Central memory CD8-positive, alpha-beta T cell (primary cell): ENCODE measurements around the gene FRMD3.

ENCODE experiments used
- ATAC-seq: fragments of 150-1000 bp; cut with Tn5 transposase; replicated peaks from 2 replicates; pipeline ENCODE4 v1.10.0; 2022; ENCODE audit warnings: mild to moderate bottlenecking, moderate FRiP score, moderate number of reproducible peaks; ENCODE audit not compliant: poor library complexity, severe bottlenecking; ENCODE audit errors: extremely low read depth
- DNase-seq, 2 donors: peaks; one replicate each; pipeline ENCODE4 v3.0.0; 2021; ENCODE audit warnings: low spot score in 2 of 2
- H3K27ac Mint-ChIP-seq: one replicate; pipeline ENCODE4 v1.8.0; 2022; ENCODE audit warnings: low read depth, mild to moderate bottlenecking, moderate library complexity, mixed read lengths
- H3K27me3 Mint-ChIP-seq: one replicate; pipeline ENCODE4 v1.8.0; 2022; ENCODE audit warnings: mixed read lengths
- H3K36me3 Mint-ChIP-seq: one replicate; pipeline ENCODE4 v1.8.0; 2022; ENCODE audit warnings: mild to moderate bottlenecking, moderate library complexity, mixed read lengths; ENCODE audit not compliant: insufficient read depth
- H3K4me1 Mint-ChIP-seq: one replicate; pipeline ENCODE4 v1.8.0; 2022; ENCODE audit warnings: mixed read lengths
- H3K4me3 Mint-ChIP-seq: one replicate; pipeline ENCODE4 v1.8.0; 2022; ENCODE audit warnings: mild to moderate bottlenecking, moderate library complexity, mixed read lengths
- H3K9me3 Mint-ChIP-seq: one replicate; pipeline ENCODE4 v1.8.0; 2022; ENCODE audit warnings: mixed read lengths

The FRMD3 gene

GRCh38 chr9:83266666-83267496, 271.3 kb downstream of the FRMD3 start:
- H3K4me3 Mint-ChIP-seq: no peak overlapping the region
- no peak overlapping the region for H3K27ac Mint-ChIP-seq
- ATAC-seq (no peak), DNase-seq (no peak)
- no peaks in the 10 kb centered on the region for H3K27me3 Mint-ChIP-seq
- H3K4me1 Mint-ChIP-seq: no peaks in the 10 kb centered on the region
- H3K36me3 Mint-ChIP-seq: no peaks in the 10 kb centered on the region
- H3K9me3 Mint-ChIP-seq: no peaks in the 10 kb centered on the region

- no peaks in the 10 kb centered on the region for H3K36me3 Mint-ChIP-seq
- ATAC-seq: no peak
- H3K27ac Mint-ChIP-seq: no peak overlapping the region
- no peak overlapping the region for H3K4me3 Mint-ChIP-seq
- no peaks in the 10 kb centered on the region for H3K9me3 Mint-ChIP-seq
- H3K27me3 Mint-ChIP-seq: no peaks in the 10 kb centered on the region
- H3K4me1 Mint-ChIP-seq: no peaks in the 10 kb centered on the region
- DNase-seq: no peak
Observed at GRCh38 chr9:83266331-83266665, 271.9 kb downstream of the FRMD3 start.

- H3K9me3 Mint-ChIP-seq: no peaks in the 10 kb centered on the region
- H3K36me3 Mint-ChIP-seq: no peaks in the 10 kb centered on the region
- H3K27ac Mint-ChIP-seq: no peak overlapping the region
- no peak for ATAC-seq
- no peak overlapping the region for H3K4me3 Mint-ChIP-seq
- H3K27me3 Mint-ChIP-seq: no peaks in the 10 kb centered on the region
- no peak for DNase-seq
- no peaks in the 10 kb centered on the region for H3K4me1 Mint-ChIP-seq
Observed at GRCh38 chr9:83264315-83264714, 273.9 kb downstream of the FRMD3 start.

- Mint-ChIP-seq H3K4me3 (no peak overlapping the region), H3K27ac (no peak overlapping the region), H3K4me1 (no peaks in the 10 kb centered on the region), H3K27me3 (no peaks in the 10 kb centered on the region), H3K9me3 (no peaks in the 10 kb centered on the region), H3K36me3 (no peaks in the 10 kb centered on the region)
- DNase-seq (no peak), ATAC-seq (no peak)
Observed at GRCh38 chr9:83259558-83259957, 278.6 kb downstream of the FRMD3 start.

GRCh38 chr9:83257937-83258891, 280.0 kb downstream of the FRMD3 start:
- Mint-ChIP-seq H3K27ac (no peak overlapping the region), H3K9me3 (no peaks in the 10 kb centered on the region), H3K4me1 (no peaks in the 10 kb centered on the region)

GRCh38 chr9:83247732-83248131, 290.5 kb downstream of the FRMD3 start:
- Mint-ChIP-seq H3K4me3 (no peak overlapping the region), H3K9me3 (peaks cover 17% of the 10 kb centered on the region), H3K36me3 (no peaks in the 10 kb centered on the region), H3K27me3 (no peaks in the 10 kb centered on the region), H3K4me1 (no peaks in the 10 kb centered on the region), H3K27ac (no peak overlapping the region)
- DNase-seq (no peak), ATAC-seq (no peak)

More at GRCh38 chr9:83257937-83258891, 280.0 kb downstream of the FRMD3 start:
- no peaks in the 10 kb centered on the region for H3K27me3 Mint-ChIP-seq
- no peak for DNase-seq
- H3K36me3 Mint-ChIP-seq: no peaks in the 10 kb centered on the region
- no peak overlapping the region for H3K4me3 Mint-ChIP-seq
- ATAC-seq: no peak

GRCh38 chr9:83245979-83246659, 292.1 kb downstream of the FRMD3 start:
- H3K9me3 Mint-ChIP-seq: peaks cover 1% of the 10 kb centered on the region
- DNase-seq: no peak
- H3K27me3 Mint-ChIP-seq: no peaks in the 10 kb centered on the region
- H3K4me3 Mint-ChIP-seq: no peak overlapping the region
- H3K4me1 Mint-ChIP-seq: no peaks in the 10 kb centered on the region
- no peaks in the 10 kb centered on the region for H3K36me3 Mint-ChIP-seq
- no peak for ATAC-seq
- H3K27ac Mint-ChIP-seq: no peak overlapping the region

GRCh38 chr9:83242066-83242465, 296.1 kb downstream of the FRMD3 start:
- Mint-ChIP-seq H3K36me3 (no peaks in the 10 kb centered on the region), H3K27ac (no peak overlapping the region), H3K4me3 (no peak overlapping the region), H3K4me1 (no peaks in the 10 kb centered on the region), H3K27me3 (no peaks in the 10 kb centered on the region), H3K9me3 (no peaks in the 10 kb centered on the region)
- ATAC-seq (no peak), DNase-seq (no peak)

- H3K4me1 Mint-ChIP-seq: no peaks in the 10 kb centered on the region
- no peaks in the 10 kb centered on the region for H3K9me3 Mint-ChIP-seq
- no peak overlapping the region for H3K4me3 Mint-ChIP-seq
- no peaks in the 10 kb centered on the region for H3K27me3 Mint-ChIP-seq
- H3K36me3 Mint-ChIP-seq: no peaks in the 10 kb centered on the region
- DNase-seq (no peak), ATAC-seq (no peak)
- H3K27ac Mint-ChIP-seq: no peak overlapping the region
Observed at GRCh38 chr9:83240671-83241070, 297.5 kb downstream of the FRMD3 start.

GRCh38 chr9:83239747-83240146, 298.5 kb downstream of the FRMD3 start:
- H3K36me3 Mint-ChIP-seq: no peaks in the 10 kb centered on the region
- no peak overlapping the region for H3K4me3 Mint-ChIP-seq
- no peaks in the 10 kb centered on the region for H3K4me1 Mint-ChIP-seq
- ATAC-seq (no peak), DNase-seq (no peak)
- H3K27me3 Mint-ChIP-seq: no peaks in the 10 kb centered on the region
- no peak overlapping the region for H3K27ac Mint-ChIP-seq
- H3K9me3 Mint-ChIP-seq: no peaks in the 10 kb centered on the region

GRCh38 chr9:83238871-83239640, 299.1 kb downstream of the FRMD3 start:
- H3K27me3 Mint-ChIP-seq: no peaks in the 10 kb centered on the region
- H3K9me3 Mint-ChIP-seq: no peaks in the 10 kb centered on the region
- ATAC-seq: no peak
- H3K36me3 Mint-ChIP-seq: no peaks in the 10 kb centered on the region
- H3K4me3 Mint-ChIP-seq: no peak overlapping the region
- no peak overlapping the region for H3K27ac Mint-ChIP-seq
- no peak for DNase-seq
- H3K4me1 Mint-ChIP-seq: no peaks in the 10 kb centered on the region
